Measurements from ENCODE around the gene FLT1.

GRCh38 chr13:28527629-28528028, 32.7 kb upstream of the FLT1 start:
- TF ChIP-seq YY1 (IDR thresholded peaks at IDR 0.05; ENCODE audit: insufficient read depth, insufficient read length) (no peak), ZNF274 (IDR thresholded peaks at IDR 0.05; ENCODE audit: low read depth, low read length) (no peak)

All from NT2/D1 (cell line).